GM12891 (cell line): ENCODE results near the gene MSI2.

ENCODE experiments used
- DNase-seq: peaks from one replicate; pipeline ENCODE4 v3.0.0; 2011; ENCODE audit warnings: low spot score; ENCODE audit not compliant: insufficient read length
- FAIRE-seq: peaks from 2 replicates; lab custom pipeline; 2011; peaks lifted over from hg19 to GRCh38; lab: Jason Lieb, UNC
- PAX5 ChIP-seq: IDR thresholded peaks from 2 replicates; pipeline ENCODE4 v1.6.1; 2011; ENCODE audit warnings: low read length, moderate library complexity, mild to moderate bottlenecking; ENCODE audit not compliant: insufficient read depth, severe bottlenecking
- POLR2A ChIP-seq: IDR thresholded peaks from 2 replicates; pipeline ENCODE4 v1.6.1; 2011; ENCODE audit warnings: low read depth, low read length, control low read depth
- POLR2AphosphoS5 ChIP-seq: IDR thresholded peaks from 2 replicates; pipeline ENCODE4 v1.6.1; 2011; ENCODE audit warnings: low read depth, low read length, control low read depth
- POU2F2 ChIP-seq: IDR thresholded peaks from 2 replicates; pipeline ENCODE4 v1.6.1; 2011; ENCODE audit warnings: low read depth, mild to moderate bottlenecking, control low read depth, low read length, moderate library complexity
- SPI1 ChIP-seq: IDR thresholded peaks from 2 replicates; pipeline ENCODE4 v1.6.1; 2011; ENCODE audit warnings: low read depth, low read length, control low read depth
- TAF1 ChIP-seq: IDR thresholded peaks from 2 replicates; pipeline ENCODE4 v1.6.1; 2011; ENCODE audit warnings: low read depth, low read length, control low read depth

Gene MSI2

DNA sequence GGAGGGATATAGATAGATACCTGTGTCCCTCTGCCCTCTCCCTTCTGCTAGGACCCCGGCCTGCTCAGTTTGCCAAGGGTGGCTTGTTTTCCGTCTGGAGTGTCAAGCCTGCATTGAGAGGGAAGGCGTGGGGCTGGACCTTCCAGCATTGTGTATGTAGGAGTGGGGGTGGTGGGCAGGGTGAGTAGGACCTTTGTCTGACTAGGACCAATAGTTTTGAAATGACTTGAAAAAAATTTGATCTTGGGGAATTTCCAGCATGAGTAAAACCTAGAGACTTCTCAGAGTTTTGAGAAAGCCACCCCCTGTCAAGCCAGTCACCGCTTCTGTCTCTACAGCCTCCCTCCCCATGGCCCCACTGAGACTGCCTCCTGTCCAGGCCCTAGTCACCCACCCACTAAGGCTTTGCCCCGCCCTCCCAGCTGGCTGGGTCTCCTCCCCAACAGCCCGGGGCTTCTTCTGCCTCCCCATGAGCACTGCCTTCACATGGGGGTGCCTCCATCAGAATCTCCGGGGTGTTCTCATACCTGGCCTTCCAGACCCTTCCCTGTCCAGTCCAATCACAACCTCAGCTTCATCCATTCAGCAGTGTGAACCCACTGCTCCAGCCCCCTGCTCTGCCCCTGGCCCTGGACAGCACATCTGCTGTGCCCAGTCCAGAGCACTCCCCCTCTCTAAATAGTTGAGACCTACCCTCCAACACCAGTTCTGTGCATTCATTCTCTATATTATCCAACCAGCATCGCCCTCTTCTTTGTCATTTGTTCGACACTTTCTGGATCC, 207.0 kb downstream of the MSI2 start:
- DNase-seq (peak; percentile 86), FAIRE-seq (peak; percentile 91)
- TF ChIP-seq POU2F2 (no peak; the same call in 1 of the 2 replicates), POLR2AphosphoS5 (peak; percentile 38; the same call in 1 of the 2 replicates), SPI1 (no peak), PAX5 (peak; percentile 46), POLR2A (peak; percentile 6), TAF1 (no peak)

DNA sequence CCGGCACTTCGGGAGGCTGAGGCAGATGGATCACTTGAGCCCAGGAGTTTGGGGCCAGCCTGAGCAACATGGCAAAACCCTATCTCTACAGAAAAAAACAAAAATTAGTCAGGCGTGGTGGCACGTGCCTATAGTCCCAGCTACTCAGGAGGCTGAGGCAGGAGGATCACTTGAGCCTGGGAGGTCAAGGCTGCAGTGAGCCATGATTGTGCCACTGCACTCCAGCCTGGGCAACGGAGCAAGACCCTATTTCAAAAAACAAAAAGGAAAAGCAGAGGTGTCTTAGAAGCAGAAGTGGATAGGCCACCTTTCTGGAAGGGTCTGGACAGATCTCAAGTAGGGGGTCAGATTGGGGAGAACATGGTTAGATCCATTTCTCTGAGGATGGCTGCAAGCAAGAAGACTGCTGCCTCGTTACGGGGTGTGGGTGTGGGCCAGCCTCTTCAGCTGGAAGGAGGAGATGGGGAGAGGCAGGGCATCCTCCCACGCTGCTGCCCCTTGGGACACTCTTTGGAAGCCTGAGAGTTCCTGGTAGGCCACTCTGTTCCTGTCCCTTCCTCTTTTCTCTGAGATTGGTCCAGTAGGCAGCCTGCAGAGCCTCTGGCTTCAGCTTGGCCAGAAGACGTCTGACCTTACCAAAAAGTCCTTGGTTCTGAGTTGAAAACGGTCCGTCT, 208.0 kb downstream of the MSI2 start:
- FAIRE-seq, result peak; percentile 20
- no peak for TF ChIP-seq POLR2AphosphoS5
- no peak for TF ChIP-seq POU2F2
- TF ChIP-seq PAX5, result no peak
- peak; percentile 44 for TF ChIP-seq SPI1
- no peak for TF ChIP-seq TAF1
- DNase-seq, result no peak

DNA sequence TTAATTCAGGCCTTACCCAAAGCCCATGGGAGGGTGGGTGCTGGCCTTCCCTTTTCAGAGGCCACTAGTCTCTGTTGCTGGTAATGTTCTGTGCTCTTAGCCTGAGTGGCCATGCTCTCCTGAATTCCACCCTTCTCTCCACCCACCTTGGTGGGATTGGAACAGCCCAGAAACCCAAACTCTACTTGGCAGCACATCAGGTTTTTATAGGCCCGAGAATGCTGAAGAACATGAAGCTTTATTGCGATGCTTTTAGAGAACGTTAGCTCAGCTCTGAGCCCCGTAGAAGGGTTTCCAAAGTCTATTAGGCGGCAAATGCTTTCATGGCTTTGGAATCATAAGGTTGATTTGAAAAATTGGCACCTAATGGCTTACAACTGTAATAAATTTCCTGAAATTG, 209.3 kb downstream of the MSI2 start:
- no peak for DNase-seq
- TF ChIP-seq POLR2A, result no peak
- TF ChIP-seq PAX5, result no peak
- FAIRE-seq, result no peak

DNA sequence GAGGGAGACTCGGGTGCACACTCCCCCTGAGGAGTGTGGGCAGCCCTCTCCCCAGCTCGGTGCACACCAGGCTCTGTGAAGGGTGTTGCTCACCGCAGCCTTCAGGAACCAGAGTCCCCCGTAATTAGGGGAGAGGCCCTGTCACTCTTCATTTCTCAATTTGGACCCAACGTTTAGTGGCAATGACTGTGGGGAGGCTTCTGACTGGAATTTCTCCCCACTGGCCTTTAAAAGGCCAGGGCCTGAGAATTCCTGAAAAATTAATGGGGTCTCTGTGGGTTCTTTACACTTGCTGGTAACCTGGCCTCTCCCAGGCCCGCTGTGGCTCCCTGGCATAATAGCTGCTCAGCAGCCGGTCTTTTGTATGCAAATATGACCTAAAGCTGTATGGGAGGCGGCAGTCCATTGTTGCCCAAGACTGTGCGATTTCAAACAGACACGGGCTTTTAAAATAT, 209.7 kb downstream of the MSI2 start:
- FAIRE-seq (no peak), DNase-seq (no peak)
- TF ChIP-seq POU2F2 (peak; percentile 65; the same call in 1 of the 2 replicates), POLR2A (no peak)

DNA sequence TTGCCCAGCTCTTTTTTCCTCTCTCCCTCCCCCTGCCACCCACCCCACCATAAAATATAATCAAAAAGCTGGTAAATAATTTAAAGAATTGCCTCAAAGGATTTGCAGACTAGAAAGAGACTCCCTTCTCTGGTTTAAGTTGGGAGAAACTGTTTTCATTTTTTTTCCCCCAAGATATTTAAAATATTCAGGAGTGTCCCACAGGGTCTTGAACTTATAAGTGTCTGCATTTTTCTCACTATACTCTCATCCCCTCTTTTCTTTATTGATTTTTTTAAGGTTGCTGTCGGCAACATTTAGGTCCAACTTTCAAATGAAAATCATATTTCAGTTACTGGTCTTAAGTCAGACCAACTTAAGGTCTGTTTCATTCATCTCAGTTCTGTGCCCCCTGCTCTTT, 210.2 kb downstream of the MSI2 start:
- no peak for FAIRE-seq
- DNase-seq, result no peak
- TF ChIP-seq TAF1 (no peak), POLR2AphosphoS5 (no peak)

DNA sequence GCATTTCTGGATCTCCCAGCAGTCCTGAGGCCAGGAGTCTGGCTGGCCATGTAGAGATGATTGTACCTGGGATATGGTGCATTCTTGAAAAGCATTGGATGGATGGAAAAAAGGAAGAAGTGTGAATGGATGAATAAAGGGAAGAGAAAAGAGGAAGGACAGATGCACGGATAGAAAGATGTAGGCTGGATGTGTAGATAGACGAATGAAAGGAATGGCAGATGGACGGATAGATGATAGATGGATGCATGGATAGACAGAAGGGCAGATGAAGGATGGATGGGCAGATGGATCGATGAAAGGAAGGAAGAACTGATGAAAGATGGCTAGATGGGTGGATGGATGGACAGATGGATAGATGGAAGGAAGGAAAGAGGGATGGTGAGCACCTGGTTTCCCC, 210.9 kb downstream of the MSI2 start:
- no peak for TF ChIP-seq TAF1
- no peak for TF ChIP-seq POU2F2
- no peak for TF ChIP-seq POLR2A
- no peak for TF ChIP-seq SPI1
- TF ChIP-seq PAX5, result no peak
- no peak for TF ChIP-seq POLR2AphosphoS5
- DNase-seq, result no peak
- no peak for FAIRE-seq

DNA sequence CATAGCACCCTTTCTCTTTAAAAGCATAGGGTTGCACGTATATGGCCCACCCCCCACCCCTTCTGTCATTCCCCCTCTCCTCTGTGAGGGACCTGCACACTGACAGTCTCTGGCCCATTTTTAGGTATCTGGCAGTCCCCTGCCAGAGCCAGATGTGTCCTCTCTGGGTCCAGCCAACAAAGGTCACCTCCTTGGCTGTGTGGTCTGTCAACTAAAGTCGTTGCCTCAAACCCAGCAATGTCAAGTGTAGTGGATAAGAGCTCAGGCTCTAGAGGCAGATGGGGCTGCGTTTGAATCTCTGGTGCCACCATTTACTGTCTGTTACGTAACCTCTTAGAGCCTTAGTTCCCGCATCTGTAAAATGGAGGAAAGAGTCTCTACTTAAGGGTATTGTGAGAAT, 211.5 kb downstream of the MSI2 start:
- DNase-seq (no peak), FAIRE-seq (peak; percentile 16)
- TF ChIP-seq TAF1 (no peak), SPI1 (no peak), POU2F2 (no peak), POLR2AphosphoS5 (no peak), POLR2A (no peak), PAX5 (no peak)

DNA sequence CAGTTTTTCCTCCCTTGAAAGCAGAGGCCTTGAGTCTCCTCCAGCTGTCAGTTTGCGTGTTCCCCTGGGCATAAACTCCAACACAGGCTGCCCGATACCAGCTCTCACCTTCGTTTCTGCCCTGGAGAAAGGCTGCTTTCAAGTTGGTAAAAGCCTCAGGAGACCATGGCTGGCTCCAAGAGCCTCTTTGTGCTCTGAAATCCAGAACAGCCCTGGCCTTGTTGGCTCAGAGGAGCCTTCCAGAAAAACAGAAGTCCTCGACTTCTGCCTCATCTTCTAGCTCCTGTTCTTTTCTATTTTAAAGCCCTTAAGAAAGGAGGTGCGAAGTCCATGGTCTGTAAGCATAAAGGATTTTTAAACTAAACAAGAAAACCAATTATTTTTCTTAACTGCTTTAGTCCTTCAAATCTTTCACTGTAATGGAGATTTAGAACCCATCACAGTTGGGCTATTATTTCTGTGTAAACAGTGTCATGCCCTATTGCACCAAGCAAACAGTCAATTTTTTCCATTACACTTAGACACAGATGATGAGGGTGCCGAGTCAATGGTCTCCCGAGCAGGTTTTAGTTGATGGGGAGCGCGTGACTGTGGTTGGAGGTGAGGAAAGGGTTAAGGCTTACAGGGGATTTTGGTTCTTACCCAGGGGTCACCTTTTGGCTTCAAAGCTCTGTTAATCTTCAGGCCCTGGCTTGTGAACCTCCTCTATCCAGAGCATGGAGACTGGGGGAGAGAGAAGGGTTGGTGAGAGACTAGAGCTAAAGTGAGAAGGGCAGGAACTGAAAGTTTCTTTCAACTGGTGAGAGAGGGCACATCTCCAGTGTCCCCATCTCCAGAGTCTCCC, 212.8 kb downstream of the MSI2 start:
- DNase-seq (no peak), FAIRE-seq (peak; percentile 79)
- TF ChIP-seq POLR2A (no peak), SPI1 (peak; percentile 83), PAX5 (no peak), POLR2AphosphoS5 (no peak), POU2F2 (peak; percentile 57)

DNA sequence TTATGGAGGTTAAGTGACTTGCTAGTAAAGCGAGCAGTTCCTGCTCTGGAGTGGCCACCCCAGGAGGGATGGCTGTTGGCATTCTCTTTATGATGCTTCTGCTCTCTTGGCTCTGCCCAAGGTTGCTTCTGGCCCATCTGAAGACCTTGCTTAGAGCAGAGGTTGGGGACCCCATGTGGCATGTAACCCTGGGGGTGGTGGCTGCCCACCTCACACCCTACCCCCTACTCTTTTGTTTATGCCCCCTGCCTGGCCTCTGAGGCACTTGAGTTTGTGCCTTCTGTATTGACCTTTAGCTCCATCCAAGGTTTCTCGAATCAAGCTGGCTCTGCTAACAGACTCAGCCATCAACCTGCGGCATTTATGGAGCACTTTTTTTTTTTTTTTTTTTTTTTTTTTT, 214.6 kb downstream of the MSI2 start:
- FAIRE-seq, result no peak
- no peak for TF ChIP-seq SPI1
- TF ChIP-seq PAX5, result no peak
- TF ChIP-seq POU2F2, result no peak
- TF ChIP-seq TAF1, result no peak
- no peak for TF ChIP-seq POLR2AphosphoS5
- TF ChIP-seq POLR2A, result no peak
- DNase-seq, result no peak
